CD4-positive, alpha-beta T cell treated with Interleukin-21 for 1 hour (primary cell): ENCODE results near the gene TNC.
"Not testable (repeated sequence)": the region's sequence is repeated elsewhere in the genome, so short reads cannot be mapped to it uniquely, and the experiment has no call there.

Experiments used
- DNase-seq: peaks from one replicate; pipeline ENCODE4 v3.0.0-alpha.2; 2020

Gene TNC

GRCh38 chr9:115133649-115134048 lies 15.7 kb upstream of the TNC start:
- DNase-seq: no peak

GRCh38 chr9:115132648-115133047 lies 14.7 kb upstream of the TNC start:
- no peak for DNase-seq

GRCh38 chr9:115130176-115130575 lies 12.2 kb upstream of the TNC start:
- no peak for DNase-seq

- not testable (repeated sequence) for DNase-seq
Measured at GRCh38 chr9:115128726-115129125, 10.8 kb upstream of the TNC start.

GRCh38 chr9:115127191-115127817 lies 9.3 kb upstream of the TNC start:
- DNase-seq: no peak

- no peak for DNase-seq
Measured at GRCh38 chr9:115126404-115126803, 8.4 kb upstream of the TNC start.

- DNase-seq: no peak
Measured at GRCh38 chr9:115122937-115123336, 5.0 kb upstream of the TNC start.

GRCh38 chr9:115121181-115121580 lies 3.2 kb upstream of the TNC start:
- no peak for DNase-seq

- DNase-seq: no peak
Measured at GRCh38 chr9:115118879-115119218, 892 bp upstream of the TNC start.

- no peak for DNase-seq
Measured at GRCh38 chr9:115116421-115117284, 1.3 kb downstream of the TNC start.

- no peak for DNase-seq
Measured at GRCh38 chr9:115115924-115116323, 2.0 kb downstream of the TNC start.

- no peak for DNase-seq
Measured at GRCh38 chr9:115115117-115115880, 2.7 kb downstream of the TNC start.

GRCh38 chr9:115114546-115114945 lies 3.4 kb downstream of the TNC start:
- DNase-seq: no peak

- no peak for DNase-seq
Measured at GRCh38 chr9:115114084-115114483, 3.9 kb downstream of the TNC start.

GRCh38 chr9:115111874-115112273 lies 6.1 kb downstream of the TNC start:
- no peak for DNase-seq

GRCh38 chr9:115109486-115109885 lies 8.5 kb downstream of the TNC start:
- no peak for DNase-seq

- DNase-seq: no peak
Measured at GRCh38 chr9:115107701-115108100, 10.3 kb downstream of the TNC start.

- no peak for DNase-seq
Measured at GRCh38 chr9:115106642-115107041, 11.3 kb downstream of the TNC start.

- DNase-seq: no peak
Measured at GRCh38 chr9:115106001-115106400, 12.0 kb downstream of the TNC start.

GRCh38 chr9:115104908-115105307 lies 13.0 kb downstream of the TNC start:
- no peak for DNase-seq

GRCh38 chr9:115103746-115104477 lies 14.0 kb downstream of the TNC start:
- DNase-seq: no peak

- DNase-seq: no peak
Measured at GRCh38 chr9:115099901-115100300, 18.1 kb downstream of the TNC start.
